ENCODE measurements around the gene OR51M1.

DNA sequence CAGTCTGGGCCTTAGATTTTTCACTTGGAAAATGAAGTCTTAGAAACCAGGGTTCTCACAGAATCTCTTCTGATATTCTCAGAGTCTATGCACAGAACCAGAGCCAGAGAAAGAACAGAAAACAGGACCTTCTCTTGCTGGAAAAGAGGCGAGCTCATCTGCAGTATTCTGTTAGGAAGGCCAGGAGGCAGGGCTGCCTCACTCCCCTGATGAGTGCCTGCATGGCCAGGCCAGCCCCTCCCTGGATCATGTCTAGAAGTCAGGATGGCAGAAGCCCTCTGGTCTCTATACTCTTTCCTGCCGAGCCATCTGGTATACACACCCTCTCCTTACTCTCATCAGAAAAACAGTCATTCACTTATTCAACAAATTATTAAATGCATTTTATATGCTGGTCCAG lies 723 bp downstream of the OR51M1 start:
- TF ChIP-seq CREB1 (IDR thresholded peaks at IDR 0.05; ENCODE audit: low read depth) (no peak), YY1 (IDR thresholded peaks at IDR 0.05; ENCODE audit: low read depth) (no peak), EP300 (IDR thresholded peaks at IDR 0.05; ENCODE audit: borderline replicate concordance) (no peak), NFIC (IDR thresholded peaks at IDR 0.05) (no peak), EGR1 (IDR thresholded peaks at IDR 0.05) (no peak), TAF1 (IDR thresholded peaks at IDR 0.05; ENCODE audit: low read depth) (no peak), RAD21 (IDR thresholded peaks at IDR 0.05; ENCODE audit: low read depth) (no peak), ZBTB7A (IDR thresholded peaks at IDR 0.05; ENCODE audit: low read depth) (no peak), CEBPB (IDR thresholded peaks at IDR 0.05) (no peak), TEAD4 (IDR thresholded peaks at IDR 0.05) (no peak)
- TF ChIP-seq, protein P1, sequence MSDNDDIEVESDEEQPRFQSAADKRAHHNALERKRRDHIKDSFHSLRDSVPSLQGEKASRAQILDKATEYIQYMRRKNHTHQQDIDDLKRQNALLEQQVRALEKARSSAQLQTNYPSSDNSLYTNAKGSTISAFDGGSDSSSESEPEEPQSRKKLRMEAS (IDR thresholded peaks at IDR 0.05): no peak
- TF ChIP-seq, protein P2, sequence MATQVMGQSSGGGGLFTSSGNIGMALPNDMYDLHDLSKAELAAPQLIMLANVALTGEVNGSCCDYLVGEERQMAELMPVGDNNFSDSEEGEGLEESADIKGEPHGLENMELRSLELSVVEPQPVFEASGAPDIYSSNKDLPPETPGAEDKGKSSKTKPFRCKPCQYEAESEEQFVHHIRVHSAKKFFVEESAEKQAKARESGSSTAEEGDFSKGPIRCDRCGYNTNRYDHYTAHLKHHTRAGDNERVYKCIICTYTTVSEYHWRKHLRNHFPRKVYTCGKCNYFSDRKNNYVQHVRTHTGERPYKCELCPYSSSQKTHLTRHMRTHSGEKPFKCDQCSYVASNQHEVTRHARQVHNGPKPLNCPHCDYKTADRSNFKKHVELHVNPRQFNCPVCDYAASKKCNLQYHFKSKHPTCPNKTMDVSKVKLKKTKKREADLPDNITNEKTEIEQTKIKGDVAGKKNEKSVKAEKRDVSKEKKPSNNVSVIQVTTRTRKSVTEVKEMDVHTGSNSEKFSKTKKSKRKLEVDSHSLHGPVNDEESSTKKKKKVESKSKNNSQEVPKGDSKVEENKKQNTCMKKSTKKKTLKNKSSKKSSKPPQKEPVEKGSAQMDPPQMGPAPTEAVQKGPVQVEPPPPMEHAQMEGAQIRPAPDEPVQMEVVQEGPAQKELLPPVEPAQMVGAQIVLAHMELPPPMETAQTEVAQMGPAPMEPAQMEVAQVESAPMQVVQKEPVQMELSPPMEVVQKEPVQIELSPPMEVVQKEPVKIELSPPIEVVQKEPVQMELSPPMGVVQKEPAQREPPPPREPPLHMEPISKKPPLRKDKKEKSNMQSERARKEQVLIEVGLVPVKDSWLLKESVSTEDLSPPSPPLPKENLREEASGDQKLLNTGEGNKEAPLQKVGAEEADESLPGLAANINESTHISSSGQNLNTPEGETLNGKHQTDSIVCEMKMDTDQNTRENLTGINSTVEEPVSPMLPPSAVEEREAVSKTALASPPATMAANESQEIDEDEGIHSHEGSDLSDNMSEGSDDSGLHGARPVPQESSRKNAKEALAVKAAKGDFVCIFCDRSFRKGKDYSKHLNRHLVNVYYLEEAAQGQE (IDR thresholded peaks at IDR 0.05; ENCODE audit: low read depth): no peak
- TF ChIP-seq, protein P3, sequence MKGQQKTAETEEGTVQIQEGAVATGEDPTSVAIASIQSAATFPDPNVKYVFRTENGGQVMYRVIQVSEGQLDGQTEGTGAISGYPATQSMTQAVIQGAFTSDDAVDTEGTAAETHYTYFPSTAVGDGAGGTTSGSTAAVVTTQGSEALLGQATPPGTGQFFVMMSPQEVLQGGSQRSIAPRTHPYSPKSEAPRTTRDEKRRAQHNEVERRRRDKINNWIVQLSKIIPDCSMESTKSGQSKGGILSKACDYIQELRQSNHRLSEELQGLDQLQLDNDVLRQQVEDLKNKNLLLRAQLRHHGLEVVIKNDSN (IDR thresholded peaks at IDR 0.05): no peak

Data from Ishikawa (cell line).